AG04450 (cell line): ENCODE measurements around the gene CENPT. TPM values are rescaled to one million over a fixed set of nuclear protein-coding genes. Genes with fewer than 3 reads are reported as not detected.

Source experiments
- CTCF ChIA-PET: fragments of 300-600, 350-600 bp; formaldehyde crosslinking; extraction: SDS; loops from one replicate; lab custom pipeline; 2022; ENCODE audit warnings: antibody characterized with exemption, inconsistent platforms; lab: Charles Lee
- POLR2A ChIA-PET: fragments of 350-600 bp; formaldehyde crosslinking; extraction: SDS; loops from one replicate; lab custom pipeline; 2021; ENCODE audit warnings: antibody characterized with exemption, inconsistent platforms; lab: Yijun Ruan, JAX
- DNase-seq: peaks from one replicate; pipeline ENCODE4 v3.0.0-alpha.2; 2011; ENCODE audit warnings: low read depth, low spot score
- H3K27ac ChIP-seq: one replicate; pipeline ENCODE4 v1.5.1; 2012; ENCODE audit warnings: low read depth, low read length, control low read depth
- H3K27me3 ChIP-seq: one replicate; pipeline ENCODE4 v1.6.0; 2012; ENCODE audit warnings: low read length; ENCODE audit not compliant: control insufficient read depth, insufficient read depth
- H3K4me3 ChIP-seq: 2 replicates; pipeline ENCODE4 v1.5.1; 2011; ENCODE audit warnings: mild to moderate bottlenecking, low read depth, low read length, control low read depth
- H3K9me3 ChIP-seq: 2 replicates; pipeline ENCODE4 v1.5.1; 2012; ENCODE audit warnings: low read length; ENCODE audit not compliant: control insufficient read depth, insufficient read depth
- CTCF ChIP-seq: IDR thresholded peaks from 2 replicates; pipeline ENCODE4 v1.5.1; 2011; ENCODE audit warnings: low read depth, low read length, control low read depth, inconsistent platforms
- polyA plus RNA-seq: library from polyadenylated mRNA; depleted of rRNA; stranded (reverse); fragments of >200 nt; gene quantifications from 2 replicates; pipeline ENCODE4 v1.2.3, GENCODE V29; 2011

CENPT gene
- polyA plus RNA-seq, 1 experiment: 17.9 TPM

GRCh38 chr16:67783353-67783725, 64.2 kb downstream of the CENPT start:
- CTCF ChIA-PET: interaction anchor here (0.8 kb wide), 1 partner anchor 111 kb away, joined by 3 read pairs; no protein-coding TSS in a partner anchor

GRCh38 chr16:67782567-67783352, 64.7 kb downstream of the CENPT start:
- H3K27me3 ChIP-seq: no peaks in the 10 kb centered on the region
- no peaks in the 10 kb centered on the region for H3K9me3 ChIP-seq
- H3K27ac ChIP-seq: no peak overlapping the region
- CTCF ChIA-PET: interaction anchor here (1.1 to 1.5 kb wide), 2 partner anchors 33 to 104 kb away, joined by 3 to 5 read pairs; no protein-coding TSS in a partner anchor
- H3K4me3 ChIP-seq: no peak overlapping the region
- POLR2A ChIA-PET: no interaction called here
- no peak for TF ChIP-seq CTCF
- no peak for DNase-seq

More at GRCh38 chr16:67783353-67783725, 64.2 kb downstream of the CENPT start:
- no peaks in the 10 kb centered on the region for H3K9me3 ChIP-seq
- no peak for TF ChIP-seq CTCF
- DNase-seq: no peak
- H3K27ac ChIP-seq: no peak overlapping the region
- H3K4me3 ChIP-seq: no peak overlapping the region
- no peaks in the 10 kb centered on the region for H3K27me3 ChIP-seq
- POLR2A ChIA-PET: no interaction called here

GRCh38 chr16:67781565-67781921, 66.0 kb downstream of the CENPT start:
- H3K4me3 ChIP-seq: no peak overlapping the region
- ChIA-PET POLR2A (no interaction called here), CTCF (interaction anchor here (1.5 kb wide), 1 partner anchor 35 kb away, joined by 5 read pairs; no protein-coding TSS in a partner anchor)
- no peak overlapping the region for H3K27ac ChIP-seq
- no peak for TF ChIP-seq CTCF
- no peak for DNase-seq
- H3K27me3 ChIP-seq: no peaks in the 10 kb centered on the region
- H3K9me3 ChIP-seq: no peaks in the 10 kb centered on the region

GRCh38 chr16:67780847-67781564, 66.5 kb downstream of the CENPT start:
- ChIA-PET CTCF (interaction anchor here (1.5 kb wide), 1 partner anchor 35 kb away, joined by 5 read pairs; no protein-coding TSS in a partner anchor), POLR2A (no interaction called here)
- no peak for DNase-seq
- TF ChIP-seq CTCF: no peak
- no peak overlapping the region for H3K27ac ChIP-seq
- no peaks in the 10 kb centered on the region for H3K9me3 ChIP-seq
- H3K27me3 ChIP-seq: no peaks in the 10 kb centered on the region
- H3K4me3 ChIP-seq: no peak overlapping the region
